Measurements from ENCODE around the gene ATP9A. TPM values are rescaled to one million over a fixed set of nuclear protein-coding genes. Genes with fewer than 3 reads are reported as not detected.
"Not testable (repeated sequence)": the region's sequence is repeated elsewhere in the genome, so short reads cannot be mapped to it uniquely, and the experiment has no call there.

ATP9A gene
- total and polyA plus RNA-seq, 2 donors = 17.9 to 25.6 TPM

DNA sequence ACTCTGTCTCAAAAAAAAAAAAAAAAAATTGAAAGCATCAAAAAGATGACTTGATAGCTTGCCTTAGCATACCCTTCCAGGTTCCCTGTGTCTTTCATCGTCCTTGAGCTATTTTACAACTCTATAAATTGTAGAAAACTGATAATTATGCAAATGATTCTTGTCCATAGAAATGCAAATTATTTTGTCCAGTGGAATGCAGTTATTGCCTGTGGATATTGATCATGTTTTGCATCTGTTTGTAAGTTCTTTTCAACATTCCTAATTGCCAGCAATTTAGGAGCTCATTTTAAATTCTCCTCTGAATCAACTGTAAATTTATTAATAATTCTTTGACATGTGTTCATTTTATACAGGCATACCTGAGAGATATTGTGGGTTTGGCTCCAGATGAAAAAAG is 7.1 kb upstream of the ATP9A start:
- no peak overlapping the region for H3K4me3 ChIP-seq (ENCODE audit: low read depth, low read length)
- WGBS = 76% methylated on average over 1 of the region's 1 CpG
- H3K36me3 ChIP-seq (ENCODE audit: insufficient read depth) = no peaks in the 10 kb centered on the region
- H3K4me1 ChIP-seq (ENCODE audit: insufficient read depth) = no peaks in the 10 kb centered on the region
- H3K27ac ChIP-seq (ENCODE audit: low read depth) = no peak overlapping the region
- no peak for DNase-seq (ENCODE audit: extremely low spot score)

DNA sequence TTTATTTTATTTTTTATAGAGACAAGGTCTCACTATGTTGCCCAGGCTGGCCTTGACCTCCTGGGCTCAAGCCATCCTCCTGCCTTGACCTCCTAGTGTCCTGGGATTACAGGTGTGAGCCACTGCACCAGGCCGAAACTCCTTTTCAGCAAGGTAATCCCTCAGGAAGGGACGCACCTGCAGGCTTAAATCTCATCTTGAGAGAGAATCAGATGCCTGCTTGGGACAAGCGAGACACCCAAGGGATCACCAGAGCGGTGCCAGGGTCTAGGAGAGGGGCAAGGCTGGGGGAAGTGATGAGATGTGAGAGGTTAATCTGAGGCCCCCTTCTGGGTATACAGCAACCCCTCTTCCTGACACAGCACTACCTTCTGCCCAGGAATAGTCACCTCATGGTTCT is 4.0 kb upstream of the ATP9A start:
- 97% methylated on average over 4 of the region's 4 CpGs for WGBS
- Histone ChIP-seq H3K36me3 (ENCODE audit: insufficient read depth) (no peaks in the 10 kb centered on the region), H3K4me3 (ENCODE audit: low read depth, low read length) (no peak overlapping the region), H3K4me1 (ENCODE audit: insufficient read depth) (no peaks in the 10 kb centered on the region), H3K27ac (ENCODE audit: low read depth) (no peak overlapping the region)
- DNase-seq (ENCODE audit: extremely low spot score) = no peak

DNA sequence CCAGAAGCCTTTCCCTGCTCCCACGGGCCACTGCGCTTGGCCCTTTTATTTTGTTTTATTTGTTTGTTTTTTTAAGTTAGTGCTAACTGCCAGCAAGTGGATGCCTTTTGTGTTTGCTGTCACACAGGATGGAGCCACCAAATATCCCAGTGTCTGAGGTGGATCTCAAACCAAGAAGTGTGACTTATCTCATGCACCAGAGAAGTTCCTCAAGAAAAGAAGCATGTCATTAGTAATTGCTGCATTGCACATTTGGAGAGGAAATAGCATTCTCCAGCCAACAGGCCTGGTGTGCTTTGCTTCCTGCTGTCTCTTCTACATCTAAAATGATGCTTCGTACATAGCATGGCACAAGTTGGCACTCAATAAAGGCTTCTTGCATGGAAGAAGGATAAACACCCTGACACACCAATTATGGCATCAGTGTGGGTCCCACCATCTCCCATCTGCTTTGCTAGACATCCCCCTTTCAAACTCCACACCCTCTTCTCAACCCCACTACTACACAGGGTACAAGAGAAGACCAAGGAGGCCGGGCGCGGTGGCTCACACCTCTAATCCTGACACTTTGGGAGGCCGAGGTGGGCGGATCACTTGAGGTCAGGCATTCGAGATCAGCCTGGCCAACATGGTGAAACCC is 1.9 kb upstream of the ATP9A start:
- no peak for DNase-seq (ENCODE audit: extremely low spot score)
- H3K4me3 ChIP-seq (ENCODE audit: low read depth, low read length) = no peak overlapping the region
- no peak overlapping the region for H3K27ac ChIP-seq (ENCODE audit: low read depth)

DNA sequence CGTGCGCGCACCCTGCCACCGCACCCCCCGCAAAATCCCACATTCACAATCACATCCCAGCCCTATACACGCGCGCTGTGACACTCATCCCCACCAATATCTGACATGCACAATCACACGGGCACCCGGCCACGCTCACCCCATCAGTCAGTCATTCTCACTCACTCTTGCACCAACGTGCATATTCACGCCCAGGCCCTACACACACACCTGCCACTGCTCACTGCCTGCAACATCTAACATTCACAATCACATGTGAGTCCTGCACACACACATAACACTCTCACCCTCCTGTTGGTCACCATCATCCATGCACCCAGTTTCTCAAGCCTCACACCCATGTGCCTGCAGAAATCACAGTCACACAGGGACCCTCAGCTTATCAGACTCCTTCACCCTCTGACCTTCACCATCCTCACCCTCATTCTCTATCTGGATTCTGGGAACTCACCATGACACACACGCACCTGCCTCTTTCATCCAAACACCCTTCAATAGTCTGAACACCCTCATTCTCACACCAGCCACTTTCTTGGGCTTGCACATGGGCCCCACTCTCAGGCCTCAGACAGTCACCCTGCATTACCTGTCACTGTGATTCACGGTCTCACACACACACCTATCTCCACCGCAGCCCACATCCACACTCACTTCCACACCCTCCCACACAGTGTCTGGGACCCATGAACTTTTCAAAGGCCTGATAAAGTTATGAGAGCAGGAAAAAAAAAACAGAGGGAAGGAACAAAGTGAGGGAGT is 748 bp upstream of the ATP9A start:
- no peak for DNase-seq (ENCODE audit: extremely low spot score)
- H3K27ac ChIP-seq (ENCODE audit: low read depth) = no peak overlapping the region
- H3K4me1 ChIP-seq (ENCODE audit: insufficient read depth) = no peaks in the 10 kb centered on the region
- peak overlapping the region; percentile 90 for H3K4me3 ChIP-seq (ENCODE audit: low read depth, low read length)
- WGBS = 28% methylated on average over 16 of the region's 16 CpGs
- H3K36me3 ChIP-seq (ENCODE audit: insufficient read depth) = no peaks in the 10 kb centered on the region

More for the DNA sequence above, 1.9 kb upstream of the ATP9A start:
- WGBS = 91% methylated on average over 9 of the region's 9 CpGs
- no peaks in the 10 kb centered on the region for H3K36me3 ChIP-seq (ENCODE audit: insufficient read depth)
- no peaks in the 10 kb centered on the region for H3K4me1 ChIP-seq (ENCODE audit: insufficient read depth)

DNA sequence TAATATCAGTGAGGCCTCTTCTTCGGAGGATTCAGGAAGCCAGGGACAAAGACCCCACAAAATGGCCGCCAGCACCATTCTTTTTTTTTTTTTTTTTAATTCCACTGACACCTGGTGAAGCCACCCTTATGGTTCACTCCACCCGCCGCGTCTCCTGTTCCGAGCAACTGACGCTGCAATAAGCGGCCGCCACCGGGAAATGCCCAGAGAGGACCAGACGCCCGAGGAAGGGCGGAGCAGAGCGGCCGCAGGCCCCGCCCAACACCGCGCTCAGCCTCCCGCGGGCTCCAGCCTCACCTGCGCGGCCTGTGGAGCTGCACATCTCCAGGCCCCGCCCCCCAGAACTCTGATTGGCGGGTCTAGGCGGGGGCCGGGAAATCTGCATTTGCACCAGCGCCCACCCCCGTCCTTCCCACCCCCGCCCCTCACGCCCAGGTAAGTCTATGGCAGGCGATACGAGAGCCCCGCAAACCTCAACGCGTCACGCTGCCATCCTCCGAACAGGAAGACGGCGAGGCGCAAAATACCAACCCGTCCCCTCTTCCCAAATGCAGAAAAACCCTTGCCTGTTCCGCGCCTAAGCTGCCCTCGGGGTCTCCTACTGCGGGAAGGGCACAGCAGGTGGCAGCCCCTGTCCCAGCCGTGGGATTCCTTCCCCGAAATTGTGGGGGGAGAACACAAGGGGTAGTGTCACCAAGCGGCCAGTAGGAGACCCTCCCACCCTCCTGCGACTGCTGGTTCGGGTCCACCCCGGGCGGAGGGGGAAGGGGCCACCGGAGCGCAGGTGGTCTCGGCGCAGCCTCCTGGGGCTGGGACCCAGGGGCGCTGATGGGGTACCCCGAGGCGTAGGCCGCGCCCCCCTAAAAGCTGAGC is 960 bp downstream of the ATP9A start:
- H3K36me3 ChIP-seq (ENCODE audit: insufficient read depth) = no peaks in the 10 kb centered on the region
- 3% methylated on average over 61 of the region's 61 CpGs for WGBS
- H3K4me1 ChIP-seq (ENCODE audit: insufficient read depth) = no peaks in the 10 kb centered on the region
- peak overlapping the region; percentile 90 for H3K4me3 ChIP-seq (ENCODE audit: low read depth, low read length)
- H3K27ac ChIP-seq (ENCODE audit: low read depth) = peak overlapping the region; percentile 43
- no peak for DNase-seq (ENCODE audit: extremely low spot score)

DNA sequence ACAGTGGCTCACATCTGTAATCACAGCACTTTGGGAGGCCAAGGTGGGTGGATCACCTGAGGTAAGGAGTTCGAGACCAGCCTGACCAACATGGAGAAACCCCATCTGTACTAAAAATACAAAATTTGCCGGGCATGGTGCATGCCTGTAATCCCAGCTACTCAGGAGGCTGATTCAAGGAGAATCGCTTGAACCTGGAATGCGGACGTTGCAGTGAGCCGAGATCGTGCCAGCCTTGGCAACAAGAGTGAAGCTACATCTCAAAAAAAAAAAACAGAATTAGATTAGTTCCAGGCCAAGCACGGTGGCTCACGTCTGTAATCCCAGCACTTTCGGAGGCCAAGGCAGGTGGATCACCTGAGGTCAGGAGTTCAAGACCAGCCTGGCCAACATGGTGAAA is 2.8 kb downstream of the ATP9A start:
- WGBS = 85% methylated on average over 10 of the region's 10 CpGs
- not testable (repeated sequence) for H3K27ac ChIP-seq (ENCODE audit: low read depth); DNase-seq (ENCODE audit: extremely low spot score); H3K4me1 ChIP-seq (ENCODE audit: insufficient read depth); H3K4me3 ChIP-seq (ENCODE audit: low read depth, low read length); H3K36me3 ChIP-seq (ENCODE audit: insufficient read depth)

DNA sequence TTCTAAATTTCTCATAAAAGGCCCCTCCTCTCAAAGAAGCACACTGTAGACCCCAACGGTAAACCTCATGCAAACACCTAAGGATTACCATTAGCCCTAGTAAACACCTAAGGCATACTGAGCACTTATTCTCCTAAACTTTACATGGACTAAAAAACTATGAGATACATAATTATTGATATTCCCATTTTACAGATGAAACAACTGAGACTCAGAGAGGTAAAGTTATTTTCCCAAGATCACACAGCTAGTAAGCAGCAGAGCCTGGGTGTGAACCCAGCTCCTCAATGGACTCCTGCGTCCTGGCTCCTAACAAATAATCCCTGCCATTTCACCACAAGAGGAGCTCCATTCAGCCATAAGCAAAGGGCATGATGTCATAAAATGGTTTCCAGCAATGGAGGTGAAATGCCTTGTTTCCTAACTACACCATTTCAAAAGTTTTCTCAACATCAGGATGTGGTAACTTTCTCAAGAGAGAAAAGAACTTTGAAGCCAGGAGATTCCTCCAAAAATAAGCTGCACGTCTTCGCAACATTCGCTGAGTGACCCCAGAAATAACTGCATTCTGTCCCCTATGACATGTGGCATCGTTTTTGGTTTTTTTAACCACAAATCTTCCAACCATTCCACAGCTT is 4.1 kb downstream of the ATP9A start:
- Histone ChIP-seq H3K27ac (ENCODE audit: low read depth) (no peak overlapping the region), H3K36me3 (ENCODE audit: insufficient read depth) (no peaks in the 10 kb centered on the region), H3K4me1 (ENCODE audit: insufficient read depth) (no peaks in the 10 kb centered on the region), H3K4me3 (ENCODE audit: low read depth, low read length) (no peak overlapping the region)
- WGBS = 89% methylated on average over 6 of the region's 6 CpGs
- no peak for DNase-seq (ENCODE audit: extremely low spot score)

DNA sequence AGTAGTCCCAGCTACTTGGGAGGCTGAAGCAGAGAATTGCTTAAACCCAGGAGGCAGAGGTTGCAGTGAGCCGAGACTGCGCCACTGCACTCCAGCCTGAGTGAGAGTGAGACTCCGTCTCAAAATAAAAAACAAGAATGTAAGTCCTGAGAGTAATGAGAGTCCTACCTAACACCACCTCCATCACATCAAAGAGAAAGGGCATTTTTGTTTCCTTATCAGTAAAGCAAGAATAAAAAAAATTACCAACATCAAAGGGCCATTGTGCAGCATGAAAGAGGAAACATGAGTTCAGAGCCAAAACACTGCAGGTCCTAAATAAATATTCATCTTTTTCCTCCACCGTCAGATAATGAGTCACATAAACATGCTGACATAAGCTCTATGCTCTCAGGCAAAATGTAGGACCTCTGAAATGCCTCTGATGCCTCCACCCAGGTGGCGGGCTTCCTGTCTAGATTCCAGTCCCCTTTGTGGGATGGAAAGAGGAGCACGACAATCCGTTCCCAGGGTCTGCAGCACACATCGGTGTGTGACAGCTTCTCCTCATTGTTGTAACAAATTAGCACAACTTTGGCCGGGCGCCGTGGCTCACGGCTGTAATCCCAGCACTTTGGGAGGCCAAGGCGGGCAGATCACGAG is 7.2 kb downstream of the ATP9A start:
- no peaks in the 10 kb centered on the region for H3K4me1 ChIP-seq (ENCODE audit: insufficient read depth)
- no peak overlapping the region for H3K4me3 ChIP-seq (ENCODE audit: low read depth, low read length)
- no peak for DNase-seq (ENCODE audit: extremely low spot score)
- H3K27ac ChIP-seq (ENCODE audit: low read depth) = no peak overlapping the region
- WGBS = 64% methylated on average over 14 of the region's 14 CpGs
- no peaks in the 10 kb centered on the region for H3K36me3 ChIP-seq (ENCODE audit: insufficient read depth)

DNA sequence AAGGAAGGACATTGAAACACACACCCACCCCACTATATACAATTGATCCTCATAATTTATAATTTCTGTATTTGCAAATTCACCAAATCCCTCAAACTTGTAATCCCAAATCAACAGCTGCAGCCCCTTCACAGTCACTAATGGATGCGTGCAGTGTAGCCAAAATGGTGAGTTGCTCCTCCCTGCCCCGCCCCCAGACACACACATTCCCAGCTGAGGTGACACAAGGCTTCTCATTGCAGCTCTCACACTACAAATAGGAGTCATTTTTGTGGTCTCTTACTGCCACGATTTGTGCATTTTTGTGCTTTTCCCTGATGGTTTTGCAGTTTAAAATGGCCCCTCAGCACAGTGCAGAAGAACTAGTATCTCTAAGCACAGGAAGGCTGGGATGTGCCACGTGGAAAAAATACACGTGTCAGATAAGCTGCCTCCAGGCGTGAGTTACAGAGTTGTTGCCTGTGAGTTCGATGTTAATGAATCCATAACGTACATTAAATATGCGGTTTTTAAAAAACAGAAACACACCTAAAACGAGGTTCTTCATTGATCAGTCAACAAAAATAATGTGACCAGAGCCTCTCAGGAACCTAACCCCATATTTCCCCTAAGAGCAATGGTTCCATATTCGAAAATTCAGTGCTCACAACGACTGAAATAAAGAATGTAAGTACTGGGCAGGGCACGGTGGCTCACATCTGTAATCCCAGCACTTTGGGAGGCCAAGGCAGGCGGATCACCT is 8.2 kb downstream of the ATP9A start:
- Histone ChIP-seq H3K4me3 (ENCODE audit: low read depth, low read length) (no peak overlapping the region), H3K36me3 (ENCODE audit: insufficient read depth) (no peaks in the 10 kb centered on the region), H3K27ac (ENCODE audit: low read depth) (no peak overlapping the region), H3K4me1 (ENCODE audit: insufficient read depth) (no peaks in the 10 kb centered on the region)
- WGBS = 92% methylated on average over 14 of the region's 14 CpGs
- no peak for DNase-seq (ENCODE audit: extremely low spot score)

DNA sequence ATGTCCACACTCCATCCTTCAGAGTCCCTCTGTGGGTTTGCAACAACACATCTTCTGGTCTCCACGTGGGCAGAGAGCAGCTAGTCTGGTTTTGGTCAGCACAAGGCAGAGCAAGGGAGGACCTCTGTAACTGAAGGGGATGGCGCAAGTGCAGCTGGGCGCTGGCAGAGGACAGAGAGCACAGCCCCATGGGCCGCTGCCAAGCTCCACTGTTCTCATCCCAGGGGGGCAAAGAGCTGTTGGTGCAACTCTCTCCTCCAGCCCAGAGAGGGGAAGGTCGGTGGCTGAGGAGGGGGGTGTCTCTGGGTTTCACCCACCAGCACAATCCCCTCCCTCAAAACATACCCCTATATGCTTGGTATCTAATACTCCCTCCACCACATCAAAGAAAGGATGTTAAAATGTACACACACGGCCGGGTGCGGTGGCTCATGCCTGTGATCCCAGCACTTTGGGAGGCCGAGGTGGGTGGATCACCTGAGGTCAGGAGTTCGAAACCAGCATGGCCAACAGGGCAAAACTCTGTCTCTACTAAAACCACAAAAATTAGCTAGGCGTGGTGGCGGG is 9.1 kb downstream of the ATP9A start:
- no peak for DNase-seq (ENCODE audit: extremely low spot score)
- H3K36me3 ChIP-seq (ENCODE audit: insufficient read depth) = no peaks in the 10 kb centered on the region
- H3K27ac ChIP-seq (ENCODE audit: low read depth) = no peak overlapping the region
- no peaks in the 10 kb centered on the region for H3K4me1 ChIP-seq (ENCODE audit: insufficient read depth)
- no peak overlapping the region for H3K4me3 ChIP-seq (ENCODE audit: low read depth, low read length)
- WGBS = 86% methylated on average over 12 of the region's 12 CpGs

DNA sequence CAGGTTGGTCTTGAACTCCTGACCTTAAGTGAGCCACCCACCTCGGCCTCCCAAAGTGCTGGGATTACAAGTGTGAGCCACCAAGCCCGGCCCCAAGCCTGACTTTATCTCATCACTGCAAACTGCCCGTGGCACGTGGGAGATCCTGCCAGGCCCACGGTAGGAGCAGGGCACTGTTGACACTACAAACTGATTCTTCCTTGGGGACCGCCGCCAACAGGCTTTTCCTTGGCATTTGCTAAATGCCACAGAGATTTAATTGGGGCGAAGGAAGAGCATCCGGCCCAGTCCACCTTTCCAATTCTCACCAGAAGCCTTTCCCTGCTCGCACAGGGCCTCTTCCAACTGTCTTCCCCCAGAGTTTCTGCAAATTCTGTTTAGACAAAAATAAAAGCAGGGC is 11.0 kb downstream of the ATP9A start:
- H3K36me3 ChIP-seq (ENCODE audit: insufficient read depth) = no peaks in the 10 kb centered on the region
- DNase-seq (ENCODE audit: extremely low spot score) = no peak
- peaks cover 2% of the 10 kb centered on the region for H3K4me1 ChIP-seq (ENCODE audit: insufficient read depth)
- H3K4me3 ChIP-seq (ENCODE audit: low read depth, low read length) = no peak overlapping the region
- no peak overlapping the region for H3K27ac ChIP-seq (ENCODE audit: low read depth)
- WGBS = 85% methylated on average over 10 of the region's 10 CpGs

DNA sequence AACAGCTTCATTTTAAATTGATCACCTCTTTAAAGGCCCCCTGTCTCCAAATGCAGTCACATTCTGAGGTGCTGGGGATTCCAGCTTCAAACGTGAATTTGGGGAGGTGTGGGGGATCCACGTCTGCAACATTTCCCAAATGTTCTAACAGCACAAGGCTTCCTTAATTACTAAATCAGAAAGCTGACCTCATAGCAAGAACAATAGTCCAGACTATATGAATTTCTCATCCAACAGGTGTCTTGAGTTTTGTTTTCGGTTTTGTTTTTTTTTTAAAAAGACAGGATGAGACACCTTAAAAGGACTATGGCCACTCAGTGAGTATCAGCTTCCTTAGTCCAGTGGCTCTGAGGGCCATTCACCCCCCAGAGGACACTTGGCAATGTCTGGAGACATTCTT is 11.5 kb downstream of the ATP9A start:
- no peak for DNase-seq (ENCODE audit: extremely low spot score)
- 91% methylated on average over 3 of the region's 3 CpGs for WGBS
- Histone ChIP-seq H3K27ac (ENCODE audit: low read depth) (no peak overlapping the region), H3K4me3 (ENCODE audit: low read depth, low read length) (no peak overlapping the region), H3K36me3 (ENCODE audit: insufficient read depth) (no peaks in the 10 kb centered on the region), H3K4me1 (ENCODE audit: insufficient read depth) (peaks cover 2% of the 10 kb centered on the region)

All from urinary bladder (tissue), 4 donors.